HEK293T (cell line): ENCODE data around the gene UNC5B.
A peak's percentile ranks its signal among the peaks of the same experiment; 100 is the strongest.

Experiments
- CTCF ChIA-PET: fragments of 350-600 bp; formaldehyde crosslinking; extraction: SDS; loops from one replicate; lab custom pipeline; 2021; ENCODE audit warnings: antibody characterized with exemption, inconsistent platforms; lab: Yijun Ruan, JAX
- POLR2A ChIA-PET: fragments of 350-600 bp; formaldehyde crosslinking; extraction: SDS; loops from one replicate; lab custom pipeline; 2020; ENCODE audit warnings: antibody characterized with exemption, inconsistent platforms; lab: Yijun Ruan, JAX
- DNase-seq: peaks from one replicate; pipeline ENCODE4 v3.0.0; 2012; ENCODE audit warnings: mixed read lengths; ENCODE audit errors: extremely low spot score
- ARNT ChIP-seq: fragments of 450-650 bp; IDR thresholded peaks from 2 replicates; pipeline ENCODE4 v1.6.1; 2017; ENCODE audit warnings: mild to moderate bottlenecking
- BHLHE40 ChIP-seq: fragments of 450-650 bp; IDR thresholded peaks from 2 replicates; pipeline ENCODE4 v1.6.1; 2016; ENCODE audit warnings: mild to moderate bottlenecking, moderate library complexity, borderline replicate concordance
- CTBP1 ChIP-seq: fragments of 450-650 bp; IDR thresholded peaks from 2 replicates; pipeline ENCODE4 v1.6.1; 2016; ENCODE audit warnings: borderline replicate concordance
- ELF4 ChIP-seq: fragments of 450-650 bp; IDR thresholded peaks from 2 replicates; pipeline ENCODE4 v1.6.1; 2017; ENCODE audit warnings: antibody characterized with exemption
- FOXA1 ChIP-seq: fragments of 450-650 bp; IDR thresholded peaks from 2 replicates; pipeline ENCODE4 v1.6.1; 2016; ENCODE audit warnings: mild to moderate bottlenecking
- FOXK2 ChIP-seq: fragments of 450-650 bp; IDR thresholded peaks from 2 replicates; pipeline ENCODE4 v1.6.1; 2016; ENCODE audit warnings: mild to moderate bottlenecking
- FOXM1 ChIP-seq: fragments of 450-650 bp; IDR thresholded peaks from 2 replicates; pipeline ENCODE4 v1.6.1; 2017; ENCODE audit warnings: mild to moderate bottlenecking, borderline replicate concordance
- HDGF ChIP-seq: fragments of 450-650 bp; IDR thresholded peaks from 2 replicates; pipeline ENCODE4 v1.6.1; 2017; ENCODE audit warnings: antibody characterized with exemption, borderline replicate concordance
- L3MBTL2 ChIP-seq: fragments of 450-650 bp; conservative IDR thresholded peaks from 2 replicates; pipeline ENCODE4 v1.6.1; 2016; ENCODE audit warnings: mild to moderate bottlenecking
- LEF1 ChIP-seq: fragments of 450-650 bp; IDR thresholded peaks from 2 replicates; pipeline ENCODE4 v1.6.1; 2017; ENCODE audit warnings: mild to moderate bottlenecking, borderline replicate concordance
- NFRKB ChIP-seq: fragments of 450-650 bp; IDR thresholded peaks from 2 replicates; pipeline ENCODE4 v1.6.1; 2016; ENCODE audit warnings: mild to moderate bottlenecking, moderate library complexity
- SP1 ChIP-seq: fragments of 450-650 bp; IDR thresholded peaks from 2 replicates; pipeline ENCODE4 v1.6.1; 2017
- SUZ12 ChIP-seq: fragments of 450-650 bp; IDR thresholded peaks from 2 replicates; pipeline ENCODE4 v1.6.1; 2016; ENCODE audit warnings: mild to moderate bottlenecking
- TARDBP ChIP-seq: fragments of 450-650 bp; IDR thresholded peaks from 2 replicates; pipeline ENCODE4 v1.6.1; 2016
- ZNF384 ChIP-seq: fragments of 450-650 bp; IDR thresholded peaks from 2 replicates; pipeline ENCODE4 v1.6.1; 2016
- TF ChIP-seq, protein P1 (sequence below): fragments of 450-650 bp; IDR thresholded peaks from 2 replicates; pipeline ENCODE4 v1.6.1; 2016

Gene UNC5B

DNA sequence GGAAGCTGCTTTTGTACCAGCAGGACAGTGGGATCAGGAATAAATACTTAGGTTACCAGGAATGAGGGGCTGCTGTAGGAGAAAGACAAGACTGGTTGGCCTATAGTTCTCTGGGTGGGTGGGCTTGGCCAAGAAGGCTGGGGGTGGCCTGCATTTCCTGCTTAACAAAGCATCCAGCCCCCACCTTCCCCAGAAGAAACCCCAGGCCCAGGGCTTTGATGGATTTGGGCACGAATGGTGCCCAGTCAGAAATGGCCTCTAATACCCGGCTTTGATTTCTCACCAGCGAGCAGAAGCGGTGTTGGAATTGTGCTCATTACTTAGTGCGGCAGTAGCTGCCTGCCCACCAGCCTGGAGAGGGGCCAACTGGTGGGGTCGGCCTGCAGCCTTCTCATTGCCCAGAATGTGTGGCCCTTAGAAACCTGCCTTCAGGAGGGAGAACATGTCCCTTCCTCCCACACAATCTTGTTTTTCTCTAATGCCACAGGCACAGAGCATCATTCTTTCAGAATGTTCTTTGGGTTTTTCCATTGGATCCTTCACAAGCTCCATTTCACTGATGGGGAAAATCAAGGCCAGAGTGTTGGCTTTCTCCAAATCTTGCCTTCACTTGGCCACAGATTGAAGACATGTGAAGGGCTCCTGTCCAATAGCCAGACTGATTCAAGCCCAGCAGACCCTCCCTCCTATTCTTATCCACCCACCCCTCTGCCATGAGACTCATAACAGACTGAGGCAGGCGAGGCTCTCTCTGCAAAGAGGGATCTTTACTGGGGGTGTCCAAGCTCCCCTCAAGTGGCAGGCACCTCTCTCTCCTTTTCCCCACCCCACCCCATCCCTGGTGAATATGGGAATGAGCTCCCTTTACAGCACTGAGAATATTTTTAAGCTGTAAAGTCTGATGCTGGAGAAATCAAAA is 2.5 kb downstream of the UNC5B start:
- TF ChIP-seq ZNF384 (no peak), LEF1 (no peak), FOXA1 (no peak), HDGF (no peak), SP1 (no peak), L3MBTL2 (no peak), CTBP1 (no peak), TARDBP (no peak), BHLHE40 (no peak), NFRKB (no peak), FOXM1 (no peak)
- POLR2A ChIA-PET = interaction anchor here (0.6 to 2.0 kb wide), 6 partner anchors 12 to 922 kb away, joined by 3 to 11 read pairs (median 3); no protein-coding TSS in a partner anchor
- CTCF ChIA-PET = interaction anchor here (0.8 to 2.6 kb wide), 3 partner anchors 20 to 289 kb away, joined by 3 to 10 read pairs (median 4); no protein-coding TSS in a partner anchor
- no peak for DNase-seq

- no peak for TF ChIP-seq CTBP1
- no peak for TF ChIP-seq HDGF
- TF ChIP-seq LEF1 = no peak
- TF ChIP-seq, protein P1, sequence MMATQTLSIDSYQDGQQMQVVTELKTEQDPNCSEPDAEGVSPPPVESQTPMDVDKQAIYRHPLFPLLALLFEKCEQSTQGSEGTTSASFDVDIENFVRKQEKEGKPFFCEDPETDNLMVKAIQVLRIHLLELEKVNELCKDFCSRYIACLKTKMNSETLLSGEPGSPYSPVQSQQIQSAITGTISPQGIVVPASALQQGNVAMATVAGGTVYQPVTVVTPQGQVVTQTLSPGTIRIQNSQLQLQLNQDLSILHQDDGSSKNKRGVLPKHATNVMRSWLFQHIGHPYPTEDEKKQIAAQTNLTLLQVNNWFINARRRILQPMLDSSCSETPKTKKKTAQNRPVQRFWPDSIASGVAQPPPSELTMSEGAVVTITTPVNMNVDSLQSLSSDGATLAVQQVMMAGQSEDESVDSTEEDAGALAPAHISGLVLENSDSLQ = no peak
- no peak for TF ChIP-seq ELF4
- no peak for TF ChIP-seq TARDBP
- DNase-seq = no peak
- ChIA-PET POLR2A (interaction anchor here (1.4 to 2.0 kb wide), 5 partner anchors 10 to 25 kb away, joined by 3 to 11 read pairs (median 3); no protein-coding TSS in a partner anchor), CTCF (interaction anchor here (0.6 to 2.6 kb wide), 3 partner anchors 54 to 623 kb away, joined by 3 to 10 read pairs (median 3); no protein-coding TSS in a partner anchor)
Measured at GRCh38 chr10:71216363-71216695, 4.0 kb downstream of the UNC5B start.

GRCh38 chr10:71216751-71217265 is 4.4 kb downstream of the UNC5B start:
- ChIA-PET POLR2A (interaction anchor here (1.4 to 2.0 kb wide), 4 partner anchors 10 to 24 kb away, joined by 3 to 11 read pairs (median 4); no protein-coding TSS in a partner anchor), CTCF (interaction anchor here (1.0 to 2.6 kb wide), 2 partner anchors 53 to 314 kb away, joined by 3 to 10 read pairs; no protein-coding TSS in a partner anchor)

GRCh38 chr10:71217266-71218045 is 5.1 kb downstream of the UNC5B start:
- ChIA-PET CTCF (interaction anchor here (0.9 to 2.6 kb wide), 2 partner anchors 21 to 53 kb away, joined by 3 to 10 read pairs; no protein-coding TSS in a partner anchor), POLR2A (interaction anchor here (1.0 to 1.4 kb wide), 2 partner anchors 11 to 19 kb away, joined by 3 read pairs; no protein-coding TSS in a partner anchor)
- TF ChIP-seq ELF4 (no peak), BHLHE40 (no peak), NFRKB (no peak), ZNF384 (no peak), CTBP1 (no peak), LEF1 (no peak), FOXK2 (no peak), HDGF (no peak), SP1 (no peak), TARDBP (no peak)
- TF ChIP-seq, protein P1 = no peak
- peak; percentile 41 for DNase-seq

More at GRCh38 chr10:71216751-71217265, 4.4 kb downstream of the UNC5B start:
- no peak for DNase-seq
- TF ChIP-seq SUZ12 (no peak), ARNT (no peak), FOXA1 (no peak), HDGF (no peak), NFRKB (no peak), TARDBP (no peak), ELF4 (no peak), CTBP1 (no peak), FOXM1 (no peak), LEF1 (no peak)
- TF ChIP-seq, protein P1 = no peak

DNA sequence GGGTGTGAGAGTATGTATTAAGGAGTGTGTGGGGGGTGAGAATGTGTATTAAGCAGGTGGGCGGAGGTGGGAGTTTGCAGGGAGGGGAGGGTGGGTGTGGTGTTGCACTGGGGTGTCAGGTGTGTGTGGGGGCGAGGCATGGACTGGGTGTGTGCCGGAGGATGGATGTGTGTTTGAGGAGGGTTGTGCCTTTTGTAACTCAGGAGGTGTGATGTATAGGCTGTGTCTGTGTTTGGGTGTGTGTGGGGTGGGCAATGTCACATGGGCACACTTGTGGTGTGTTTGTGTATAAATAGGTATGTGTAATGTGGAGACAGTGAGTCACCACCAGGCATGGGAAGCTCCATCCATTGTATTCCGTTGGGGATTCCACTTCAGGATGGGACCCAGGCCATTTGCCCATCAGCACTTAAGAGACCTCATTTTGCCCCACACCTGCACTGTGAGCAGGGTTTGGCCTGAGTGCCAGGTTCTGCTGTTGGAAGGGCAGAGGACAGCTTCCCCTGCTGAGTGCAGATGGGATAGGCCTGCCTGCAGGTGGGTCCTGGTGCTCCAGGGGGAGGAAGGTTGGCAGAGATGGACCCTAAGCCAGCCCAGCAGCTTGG is 5.8 kb downstream of the UNC5B start:
- no peak for DNase-seq
- POLR2A ChIA-PET = interaction anchor here (0.9 to 1.1 kb wide), 3 partner anchors 12 to 19 kb away, joined by 3 read pairs; no protein-coding TSS in a partner anchor
- TF ChIP-seq ARNT (no peak), ELF4 (no peak), NFRKB (no peak), LEF1 (no peak), HDGF (no peak), CTBP1 (no peak), ZNF384 (no peak), BHLHE40 (no peak), L3MBTL2 (no peak), TARDBP (no peak), FOXK2 (no peak)
- TF ChIP-seq, protein P1 = no peak
- CTCF ChIA-PET = interaction anchor here (0.7 to 1.3 kb wide), 4 partner anchors 20 to 300 kb away, joined by 3 read pairs; no protein-coding TSS in a partner anchor
